ENCODE measurements around the gene ROBO1. TPM values are rescaled to one million over a fixed set of nuclear protein-coding genes. Genes with fewer than 3 reads are reported as not detected.

Gene ROBO1
- total RNA-seq, 1 donor from 2014 or later = 20.8 TPM

GRCh38 chr3:78882251-78882650, 885.5 kb downstream of the ROBO1 start:
- TF ChIP-seq, protein P1, sequence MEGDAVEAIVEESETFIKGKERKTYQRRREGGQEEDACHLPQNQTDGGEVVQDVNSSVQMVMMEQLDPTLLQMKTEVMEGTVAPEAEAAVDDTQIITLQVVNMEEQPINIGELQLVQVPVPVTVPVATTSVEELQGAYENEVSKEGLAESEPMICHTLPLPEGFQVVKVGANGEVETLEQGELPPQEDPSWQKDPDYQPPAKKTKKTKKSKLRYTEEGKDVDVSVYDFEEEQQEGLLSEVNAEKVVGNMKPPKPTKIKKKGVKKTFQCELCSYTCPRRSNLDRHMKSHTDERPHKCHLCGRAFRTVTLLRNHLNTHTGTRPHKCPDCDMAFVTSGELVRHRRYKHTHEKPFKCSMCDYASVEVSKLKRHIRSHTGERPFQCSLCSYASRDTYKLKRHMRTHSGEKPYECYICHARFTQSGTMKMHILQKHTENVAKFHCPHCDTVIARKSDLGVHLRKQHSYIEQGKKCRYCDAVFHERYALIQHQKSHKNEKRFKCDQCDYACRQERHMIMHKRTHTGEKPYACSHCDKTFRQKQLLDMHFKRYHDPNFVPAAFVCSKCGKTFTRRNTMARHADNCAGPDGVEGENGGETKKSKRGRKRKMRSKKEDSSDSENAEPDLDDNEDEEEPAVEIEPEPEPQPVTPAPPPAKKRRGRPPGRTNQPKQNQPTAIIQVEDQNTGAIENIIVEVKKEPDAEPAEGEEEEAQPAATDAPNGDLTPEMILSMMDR (IDR thresholded peaks at IDR 0.05; ENCODE audit: insufficient read depth, low read length, severe bottlenecking) = no peak
- Histone ChIP-seq H3K27me3 (ENCODE audit: control insufficient read depth, insufficient read depth, low read length) (no peaks in the 10 kb centered on the region), H3K36me3 (ENCODE audit: control insufficient read depth, insufficient read depth, low read length) (no peaks in the 10 kb centered on the region), H3K4me3 (ENCODE audit: low read depth, low read length) (no peak overlapping the region)
- FAIRE-seq = no peak
- DNase-seq (ENCODE audit: low read depth) = no peak

DNA sequence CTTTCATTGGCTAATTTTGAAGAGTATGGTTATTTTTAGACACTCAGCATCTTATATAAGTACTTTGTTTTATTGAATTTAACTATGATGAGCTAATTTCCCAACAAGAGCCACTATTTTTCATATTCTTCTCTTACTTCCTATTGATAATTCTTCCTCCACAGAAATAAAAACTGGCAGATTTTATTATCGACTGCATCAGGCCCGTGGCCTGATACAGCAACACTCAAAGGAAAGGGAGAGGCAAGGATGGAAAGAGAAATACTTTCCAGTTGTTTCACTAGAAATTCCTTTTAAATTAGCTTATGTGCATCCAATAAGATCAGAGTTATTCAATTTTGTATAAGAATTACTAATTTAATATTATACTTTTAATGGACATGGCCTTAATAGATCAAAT, 886.3 kb downstream of the ROBO1 start:
- TF ChIP-seq, protein P1 (IDR thresholded peaks at IDR 0.05; ENCODE audit: insufficient read depth, low read length, severe bottlenecking) = no peak
- FAIRE-seq = no peak
- H3K36me3 ChIP-seq (ENCODE audit: control insufficient read depth, insufficient read depth, low read length) = no peaks in the 10 kb centered on the region
- no peak overlapping the region for H3K4me3 ChIP-seq (ENCODE audit: low read depth, low read length)
- no peaks in the 10 kb centered on the region for H3K27me3 ChIP-seq (ENCODE audit: control insufficient read depth, insufficient read depth, low read length)
- DNase-seq (ENCODE audit: low read depth) = no peak

DNA sequence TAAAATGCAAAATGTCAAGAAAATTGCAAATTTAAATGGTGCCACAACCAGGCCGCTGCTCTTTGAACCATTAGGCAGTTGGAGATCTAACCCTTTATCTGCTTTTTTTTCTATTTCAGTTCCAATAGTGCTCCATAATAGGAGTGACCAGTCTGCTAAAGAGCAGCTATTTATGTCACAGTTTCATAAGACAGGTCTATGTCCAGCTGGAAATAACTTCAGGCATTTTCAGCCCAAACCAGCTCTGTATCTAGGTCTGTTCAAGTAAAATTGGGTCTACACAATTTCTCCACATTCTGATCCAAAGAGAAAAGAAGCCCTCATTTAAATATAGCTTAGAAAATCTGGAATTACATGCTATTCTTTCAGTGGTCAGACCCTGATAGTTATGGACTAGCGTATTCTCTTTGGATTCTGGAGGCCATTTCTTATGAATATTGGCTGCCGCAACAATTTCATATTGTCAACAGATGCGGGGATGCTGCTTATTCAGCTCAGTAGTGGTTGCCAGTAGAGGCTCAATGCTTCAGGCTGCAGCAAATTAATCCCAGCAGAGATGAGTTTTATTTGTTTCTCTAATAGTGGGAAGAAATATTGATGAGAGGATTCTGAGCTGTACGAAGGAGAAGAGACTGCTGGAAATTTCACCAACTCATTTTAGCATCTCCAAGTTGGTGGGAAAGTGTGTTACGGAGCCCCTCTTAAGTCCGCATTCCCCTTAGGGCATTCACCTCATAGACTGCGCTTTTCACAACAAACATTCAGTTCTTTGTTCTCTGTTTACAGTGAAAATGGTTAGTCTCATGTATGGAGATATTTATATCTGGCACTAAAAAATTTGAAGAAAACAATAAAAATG, 887.0 kb downstream of the ROBO1 start:
- no peak for FAIRE-seq
- DNase-seq (ENCODE audit: low read depth) = no peak
- Histone ChIP-seq H3K36me3 (ENCODE audit: control insufficient read depth, insufficient read depth, low read length) (no peaks in the 10 kb centered on the region), H3K27me3 (ENCODE audit: control insufficient read depth, insufficient read depth, low read length) (no peaks in the 10 kb centered on the region), H3K4me3 (ENCODE audit: low read depth, low read length) (no peak overlapping the region)
- TF ChIP-seq, protein P1 (IDR thresholded peaks at IDR 0.05; ENCODE audit: insufficient read depth, low read length, severe bottlenecking) = no peak

- DNase-seq (ENCODE audit: low read depth) = no peak
- Histone ChIP-seq H3K36me3 (ENCODE audit: control insufficient read depth, insufficient read depth, low read length) (no peaks in the 10 kb centered on the region), H3K27me3 (ENCODE audit: control insufficient read depth, insufficient read depth, low read length) (no peaks in the 10 kb centered on the region), H3K4me3 (ENCODE audit: low read depth, low read length) (no peak overlapping the region)
- FAIRE-seq = no peak
- TF ChIP-seq, protein P1 (IDR thresholded peaks at IDR 0.05; ENCODE audit: insufficient read depth, low read length, severe bottlenecking) = no peak
These were observed 888.4 kb downstream of the ROBO1 start for GRCh38 chr3:78879295-78879860.

DNA sequence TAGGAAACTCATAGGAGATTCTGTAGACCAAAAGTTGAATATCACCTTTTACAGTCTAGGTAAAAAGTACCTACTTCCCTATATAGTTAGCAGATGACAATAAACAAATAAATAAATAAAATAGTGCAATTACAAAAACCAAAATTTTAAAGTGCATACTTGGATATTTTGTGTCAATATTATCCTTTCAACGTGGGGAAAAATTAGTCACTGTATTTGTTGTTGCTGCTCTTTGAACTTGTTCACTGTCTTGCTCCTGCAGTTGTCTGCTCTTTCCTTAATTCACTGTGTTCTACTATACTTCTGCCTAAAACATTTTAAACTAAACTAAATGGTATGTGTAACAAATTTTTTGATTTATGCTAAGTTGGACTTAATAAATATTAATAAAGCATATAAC, 889.0 kb downstream of the ROBO1 start:
- Histone ChIP-seq H3K27me3 (ENCODE audit: control insufficient read depth, insufficient read depth, low read length) (no peaks in the 10 kb centered on the region), H3K4me3 (ENCODE audit: low read depth, low read length) (no peak overlapping the region), H3K36me3 (ENCODE audit: control insufficient read depth, insufficient read depth, low read length) (no peaks in the 10 kb centered on the region)
- FAIRE-seq = no peak
- TF ChIP-seq, protein P1 (IDR thresholded peaks at IDR 0.05; ENCODE audit: insufficient read depth, low read length, severe bottlenecking) = no peak
- no peak for DNase-seq (ENCODE audit: low read depth)

Measured in bronchial epithelial cell (primary cell).